Right forelimb (tissue), 1 donor: ENCODE data around the gene BICRA.
"Not testable (repeated sequence)": the region's sequence is repeated elsewhere in the genome, so short reads cannot be mapped to it uniquely, and the experiment has no call there.

ENCODE experiments used
- DNase-seq: peaks from one replicate; pipeline ENCODE4 v3.0.0-alpha.2; 2018

Gene BICRA

GRCh38 chr19:47718415-47719046 is 109.6 kb downstream of the BICRA start:
- not testable (repeated sequence) for DNase-seq

- peak; percentile 97 for DNase-seq
These were observed 110.3 kb downstream of the BICRA start for GRCh38 chr19:47719047-47719859.

GRCh38 chr19:47720669-47721422 is 111.9 kb downstream of the BICRA start:
- no peak for DNase-seq

- DNase-seq: no peak
These were observed 114.6 kb downstream of the BICRA start for GRCh38 chr19:47723581-47723940.

GRCh38 chr19:47725759-47726401 is 116.9 kb downstream of the BICRA start:
- no peak for DNase-seq

GRCh38 chr19:47726467-47726866 is 117.5 kb downstream of the BICRA start:
- DNase-seq: no peak

- not testable (repeated sequence) for DNase-seq
These were observed 119.4 kb downstream of the BICRA start for GRCh38 chr19:47728295-47728694.

GRCh38 chr19:47729468-47729798 is 120.5 kb downstream of the BICRA start:
- DNase-seq: peak; percentile 73

GRCh38 chr19:47729799-47730520 is 121.0 kb downstream of the BICRA start:
- DNase-seq: no peak

GRCh38 chr19:47730521-47730889 is 121.6 kb downstream of the BICRA start:
- DNase-seq: no peak

GRCh38 chr19:47730910-47731309 is 122.0 kb downstream of the BICRA start:
- no peak for DNase-seq

GRCh38 chr19:47735131-47735530 is 126.2 kb downstream of the BICRA start:
- no peak for DNase-seq

GRCh38 chr19:47740866-47741519 is 132.1 kb downstream of the BICRA start:
- DNase-seq: no peak

GRCh38 chr19:47741544-47742140 is 132.7 kb downstream of the BICRA start:
- DNase-seq: no peak

- DNase-seq: no peak
These were observed 133.7 kb downstream of the BICRA start for GRCh38 chr19:47742634-47743033.

- DNase-seq: peak; percentile 99
These were observed 136.3 kb downstream of the BICRA start, which contains the start of gene NOP53 for GRCh38 chr19:47745010-47745901. Gene NOP53, plus strand, starts transcription at chr19:47745546. Its CDS starts 14 bp downstream, at chr19:47745560.

- not testable (repeated sequence) for DNase-seq
These were observed 137.2 kb downstream of the BICRA start for GRCh38 chr19:47746129-47746528.

GRCh38 chr19:47749326-47749725 is 140.4 kb downstream of the BICRA start:
- no peak for DNase-seq

GRCh38 chr19:47750752-47751151 is 141.8 kb downstream of the BICRA start:
- DNase-seq: no peak

GRCh38 chr19:47752440-47753211 is 143.7 kb downstream of the BICRA start:
- DNase-seq: no peak
